Measurements from ENCODE around the gene EFCAB11. TPM values are rescaled to one million over a fixed set of nuclear protein-coding genes. Genes with fewer than 3 reads are reported as not detected.

EFCAB11 gene
- total and polyA plus RNA-seq, 2 of the 4 experiments (the other 2 are of a cell fraction), result 2.2 to 5.3 TPM

DNA sequence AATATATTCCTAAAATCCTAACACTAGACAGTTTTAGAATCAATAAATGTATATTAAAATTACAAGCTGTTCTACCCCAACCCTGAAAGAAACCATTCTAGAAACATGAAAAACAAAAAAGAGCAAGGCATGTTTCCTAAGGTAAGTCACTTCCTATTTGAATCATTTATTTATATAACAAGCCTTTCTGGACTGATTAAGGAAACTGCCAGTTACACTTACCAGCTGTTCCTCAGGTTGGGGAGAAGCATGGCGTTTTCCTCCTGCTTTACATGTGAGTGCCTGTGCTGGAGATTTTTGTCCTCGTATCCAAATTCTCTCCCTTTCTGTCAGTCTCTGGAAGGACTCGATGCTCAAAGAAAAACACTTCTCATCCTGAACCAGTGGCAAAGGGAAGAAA lies 183.3 kb downstream of the EFCAB11 start:
- Histone ChIP-seq H4K91ac (ENCODE audit: insufficient read depth, low read depth, low read length) (peak overlapping the region; percentile 99), H2BK20ac (ENCODE audit: low read depth, low read length) (peak overlapping the region; percentile 100), H3K23ac (ENCODE audit: low read depth, low read length) (peak overlapping the region; percentile 93), H2BK15ac (ENCODE audit: low read depth, low read length) (peak overlapping the region; percentile 98), H4K20me1 (ENCODE audit: insufficient read depth, low read length) (no peaks in the 10 kb centered on the region), H3K27ac (ENCODE audit: insufficient read depth, low read length) (peak overlapping the region; percentile 98), H2BK120ac (ENCODE audit: low read depth, low read length) (peak overlapping the region; percentile 100), H3K36me3 (ENCODE audit: control insufficient read depth, insufficient read depth, low read length) (no peaks in the 10 kb centered on the region), H3K18ac (ENCODE audit: low read depth, low read length) (peak overlapping the region; percentile 99), H3K27me3 (ENCODE audit: control insufficient read depth, insufficient read depth, low read length) (no peaks in the 10 kb centered on the region), H2BK5ac (ENCODE audit: low read depth, low read length, poor library complexity, severe bottlenecking) (peak overlapping the region; percentile 95), H3K4me1 (ENCODE audit: control insufficient read depth, insufficient read depth, low read length) (peaks cover 23% of the 10 kb centered on the region), H3K79me1 (ENCODE audit: low read depth in 1 of 2, low read length in 2 of 2) (0 out of 4 replicates have a peak, but pooled peaks cover 0 to 8% of the 10 kb centered on the region in 2 experiments), H4K8ac (ENCODE audit: low read depth in 2 of 2, low read length in 2 of 2) (peak overlapping the region; percentile 87 to 91), H2AK9ac (replicated peaks; ENCODE audit: low read depth, low read length, poor library complexity) (no peak overlapping the region), H3K56ac (ENCODE audit: extremely low read depth, insufficient read depth, low read length) (peak overlapping the region; percentile 91), H3K4me2 (ENCODE audit: low read depth, low read length) (peak overlapping the region; percentile 73), H3K4me3 (ENCODE audit: insufficient read depth, low read depth, low read length) (no peak overlapping the region), H2AFZ (replicated peaks; ENCODE audit: low read length, poor library complexity) (peak overlapping the region; percentile 77), H2AK5ac (ENCODE audit: low read depth, low read length) (peak overlapping the region; percentile 99), H3K9me1 (ENCODE audit: insufficient read depth, low read length) (peaks cover 21% of the 10 kb centered on the region), H3K14ac (replicated peaks; ENCODE audit: low read depth, low read length) (peak overlapping the region; percentile 98), H3K9me3 (ENCODE audit: control insufficient read depth, insufficient read depth, low read length) (no peaks in the 10 kb centered on the region), H3K4ac (ENCODE audit: low read depth, low read length) (peak overlapping the region; percentile 99), H3K9ac (ENCODE audit: low read depth, low read length) (peak overlapping the region; percentile 80), H4K5ac (ENCODE audit: low read depth, low read length) (peak overlapping the region; percentile 96)
- BruUV-seq (replicated peaks), result no TSS peak
- peak; percentile 87 for DNase-seq
- 0 out of 2 replicates have a peak, but pooled peaks have one; percentile 47 for TF ChIP-seq MXI1 (IDR thresholded peaks at IDR 0.05; ENCODE audit: borderline replicate concordance, low read depth, low read length)
- 0 out of 2 replicates have a peak, but pooled peaks have one; percentile 3 for TF ChIP-seq SMC3 (IDR thresholded peaks at IDR 0.05; ENCODE audit: low read depth, low read length)
- TF ChIP-seq, protein P1, sequence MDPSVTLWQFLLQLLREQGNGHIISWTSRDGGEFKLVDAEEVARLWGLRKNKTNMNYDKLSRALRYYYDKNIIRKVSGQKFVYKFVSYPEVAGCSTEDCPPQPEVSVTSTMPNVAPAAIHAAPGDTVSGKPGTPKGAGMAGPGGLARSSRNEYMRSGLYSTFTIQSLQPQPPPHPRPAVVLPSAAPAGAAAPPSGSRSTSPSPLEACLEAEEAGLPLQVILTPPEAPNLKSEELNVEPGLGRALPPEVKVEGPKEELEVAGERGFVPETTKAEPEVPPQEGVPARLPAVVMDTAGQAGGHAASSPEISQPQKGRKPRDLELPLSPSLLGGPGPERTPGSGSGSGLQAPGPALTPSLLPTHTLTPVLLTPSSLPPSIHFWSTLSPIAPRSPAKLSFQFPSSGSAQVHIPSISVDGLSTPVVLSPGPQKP (IDR thresholded peaks at IDR 0.05; ENCODE audit: borderline replicate concordance, low read depth, low read length), result no peak
- TF ChIP-seq MAFK (IDR thresholded peaks at IDR 0.05; ENCODE audit: low read depth, low read length), result no peak
- peak; percentile 40; the same call in 1 of the 2 replicates for TF ChIP-seq FOS (IDR thresholded peaks at IDR 0.05; ENCODE audit: low read depth, low read length)
- CTCF ChIA-PET, result interaction anchor here (1.0 to 1.1 kb wide), 2 partner anchors 21 to 165 kb away, joined by 3 to 4 read pairs; no protein-coding TSS in a partner anchor
- no CpG with 5 or more reads among the region's 3 CpGs for WGBS, 2 experiments (ENCODE audit: extremely low coverage in 2 of 2, insufficient read length in 1 of 2)
- intact Hi-C loops (cut with micrococcal nuclease) (loop anchor here (2.0 kb wide), 1 partner anchor 130 kb away; no protein-coding TSS in a partner anchor), in situ Hi-C loops (cut with MboI; ENCODE audit: low sequenced_read_pairs) (loop anchor here (25.0 kb wide), 1 partner anchor 734 kb away; no protein-coding TSS in a partner anchor), dilution Hi-C loops (cut with HindIII; ENCODE audit: low sequenced_read_pairs, unreplicated experiment) (no loop called here)
- ATAC-seq (ENCODE audit: low read depth), result peak; percentile 78
- POLR2A ChIA-PET (ENCODE audit: unreplicated experiment), result interaction anchor here (0.6 kb wide), 1 partner anchor 274 kb away, joined by 12 read pairs; no protein-coding TSS in a partner anchor
